KBM-7 (cell line): ENCODE data around the gene SLC16A3.

Source experiments
- DNase-seq: peaks from one replicate; pipeline ENCODE4 v3.0.0-alpha.2; 2015
- in situ Hi-C: fragments of 300-500 bp; cut with MboI; formaldehyde crosslinking; loops from 2 replicates; pipeline ENCODE4 v1.14.3; 2020; ENCODE audit warnings: low sequenced_read_pairs, low pct_unique_long_range_greater_than_20kb, mixed read lengths

SLC16A3 gene

DNA sequence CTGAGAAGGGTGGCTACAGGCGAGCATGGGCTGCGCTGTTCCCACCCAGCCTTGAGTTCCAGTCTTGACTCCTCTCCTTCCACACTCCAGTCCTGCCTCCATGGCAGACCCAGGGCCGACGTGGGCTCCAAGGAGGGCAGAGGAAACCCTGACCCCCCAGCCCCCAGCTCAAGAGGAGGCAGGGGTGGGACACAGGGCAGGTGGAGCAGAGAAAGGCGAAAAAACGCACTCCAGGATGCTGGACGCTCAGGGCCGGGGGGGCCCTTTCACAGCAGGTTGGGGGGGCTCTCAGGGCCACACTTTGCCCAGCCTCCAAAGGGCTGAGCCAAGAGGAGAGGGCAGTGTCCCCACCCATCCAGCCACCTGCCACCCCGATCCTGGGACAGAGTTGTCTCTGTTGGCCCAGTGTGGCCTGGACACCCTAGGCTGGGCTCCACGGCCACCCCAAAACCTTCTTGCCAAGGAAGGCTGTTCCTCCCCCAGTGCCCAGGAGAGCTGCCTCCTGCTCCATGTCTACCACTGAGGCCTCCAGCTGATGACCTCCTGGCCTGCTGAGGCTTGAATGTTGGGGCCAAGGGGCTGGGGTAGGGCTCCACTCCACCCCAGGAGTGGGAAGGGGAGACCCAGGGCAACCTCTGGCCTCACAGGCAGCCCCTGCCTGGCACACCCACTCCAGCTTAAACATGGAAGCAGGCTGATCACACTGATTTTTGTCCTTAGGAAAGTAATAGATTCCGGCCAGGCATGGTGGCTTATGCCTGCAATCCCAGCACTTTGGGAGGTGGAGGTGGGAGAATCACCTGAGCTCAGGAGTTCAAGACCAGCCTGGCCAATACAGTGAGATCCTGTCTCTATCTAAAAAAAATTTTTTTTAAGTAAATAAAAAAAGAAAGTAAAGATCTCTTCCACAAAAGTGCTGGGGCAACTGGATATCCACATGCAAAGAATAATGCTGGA lies 8.8 kb upstream of the SLC16A3 start:
- DNase-seq: no peak
- in situ Hi-C loops: no loop called here

GRCh38 chr17:82221341-82221902 lies 7.4 kb upstream of the SLC16A3 start:
- in situ Hi-C loops: no loop called here
- no peak for DNase-seq

GRCh38 chr17:82222816-82223215 lies 6.0 kb upstream of the SLC16A3 start:
- DNase-seq: no peak
- in situ Hi-C loops: no loop called here

DNA sequence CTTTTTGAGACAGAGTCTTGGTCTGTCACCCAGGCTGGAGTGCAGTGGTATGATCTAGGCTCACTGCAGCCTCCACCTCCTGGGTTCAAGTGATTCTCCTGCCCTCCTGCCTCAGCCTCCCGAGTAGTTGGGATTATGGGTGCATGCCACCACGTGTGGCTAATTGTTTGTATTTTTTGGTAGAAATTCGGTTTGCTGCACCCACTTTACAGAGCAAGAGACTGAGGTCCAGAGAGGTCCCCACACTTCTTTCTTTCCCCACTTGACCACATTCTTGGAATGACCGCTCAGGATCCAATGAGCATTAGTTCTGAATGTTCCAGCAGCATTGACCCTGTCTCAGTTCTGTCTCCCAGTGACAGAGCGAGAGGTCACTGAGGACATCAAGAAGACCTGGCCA lies 5.3 kb upstream of the SLC16A3 start:
- in situ Hi-C loops: no loop called here

DNA sequence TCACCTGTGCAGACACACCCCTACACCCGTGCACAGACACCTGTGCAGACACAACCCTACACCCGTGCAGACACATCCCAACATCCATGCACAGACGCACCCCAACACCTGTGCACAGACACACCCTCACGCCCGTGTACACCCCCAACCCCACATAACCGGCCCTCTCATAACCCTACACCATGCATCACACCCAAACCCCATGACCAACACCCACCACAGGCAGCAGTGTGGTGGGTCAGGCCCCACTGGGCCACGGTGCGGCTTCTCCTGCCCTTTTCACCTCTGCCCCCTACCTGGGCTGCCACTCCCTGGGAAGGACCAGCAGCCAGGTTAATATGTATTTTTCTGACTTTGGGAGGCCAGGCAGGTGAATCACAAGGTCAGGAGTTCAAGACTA lies 4.2 kb upstream of the SLC16A3 start:
- in situ Hi-C loops: no loop called here
- DNase-seq: no peak

More for the DNA sequence above, 5.3 kb upstream of the SLC16A3 start:
- no peak for DNase-seq

DNA sequence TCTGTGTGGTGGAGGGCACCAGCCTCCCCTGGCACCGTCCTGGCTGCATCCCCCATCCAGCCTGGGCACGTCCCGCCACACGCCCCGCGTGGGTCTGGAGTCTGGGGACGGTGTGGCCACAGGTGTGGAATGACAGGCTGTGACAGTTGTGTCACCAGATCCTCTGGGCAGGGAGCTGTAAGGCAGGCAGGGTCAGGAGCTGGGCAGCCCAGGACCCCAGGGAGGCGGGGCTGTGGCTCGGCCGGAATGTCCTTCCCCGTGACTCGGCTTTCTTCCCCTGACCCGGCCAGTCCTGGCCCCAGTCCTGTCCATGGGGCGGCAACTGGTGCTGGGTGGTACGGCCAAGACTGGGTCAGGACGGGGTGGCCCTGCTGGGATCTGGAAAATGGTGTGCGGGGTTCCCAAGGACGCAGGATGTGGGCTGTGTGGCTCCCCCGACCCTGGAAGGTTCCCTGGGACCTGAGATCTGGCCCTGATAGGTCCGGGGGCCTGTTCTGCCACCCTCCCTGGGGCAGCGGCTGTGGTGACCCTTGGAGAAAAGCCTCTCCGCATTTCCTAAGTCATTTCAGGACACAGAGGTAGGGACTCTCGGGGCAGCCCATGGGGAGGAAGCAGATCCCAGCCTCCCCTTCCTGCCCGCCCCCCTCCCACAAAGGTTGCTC lies 3.3 kb upstream of the SLC16A3 start:
- no peak for DNase-seq
- in situ Hi-C loops: no loop called here

- DNase-seq: no peak
- in situ Hi-C loops: no loop called here
Measured at GRCh38 chr17:82226146-82226808, 2.6 kb upstream of the SLC16A3 start.

GRCh38 chr17:82226809-82227628 lies 1.8 kb upstream of the SLC16A3 start:
- in situ Hi-C loops: no loop called here
- no peak for DNase-seq

DNA sequence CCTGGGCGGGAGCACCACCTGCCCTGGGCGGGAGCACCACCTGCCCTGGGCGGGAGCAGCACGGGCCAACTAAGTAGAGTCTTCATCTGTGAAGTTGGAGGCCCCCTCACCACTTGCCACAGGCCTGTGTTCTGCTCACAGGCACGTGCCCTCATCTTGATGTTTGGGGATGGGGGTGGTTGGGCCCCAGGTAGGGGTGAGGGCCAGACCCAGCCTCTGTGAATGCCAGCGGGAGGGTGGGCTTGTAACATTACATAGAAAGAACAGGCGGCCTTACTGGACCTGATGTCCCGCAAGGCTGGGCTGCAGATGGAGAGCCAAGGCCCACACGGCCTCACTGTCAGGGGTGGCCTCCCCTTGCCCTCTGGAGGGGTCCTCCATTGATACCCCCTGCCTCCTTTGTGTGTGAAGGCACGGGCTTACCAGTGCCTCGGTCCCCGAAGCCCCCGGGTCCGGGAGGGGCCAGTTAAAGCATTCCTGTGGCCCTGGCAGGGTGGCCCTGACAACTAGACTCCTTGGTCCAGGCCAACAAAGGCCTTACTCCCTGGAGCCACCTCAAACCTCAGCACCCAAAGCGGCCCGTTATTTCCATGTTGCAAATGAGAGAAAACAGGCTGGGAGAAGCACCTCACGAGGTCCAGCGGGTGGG lies 1.1 kb upstream of the SLC16A3 start:
- no peak for DNase-seq
- in situ Hi-C loops: no loop called here

DNA sequence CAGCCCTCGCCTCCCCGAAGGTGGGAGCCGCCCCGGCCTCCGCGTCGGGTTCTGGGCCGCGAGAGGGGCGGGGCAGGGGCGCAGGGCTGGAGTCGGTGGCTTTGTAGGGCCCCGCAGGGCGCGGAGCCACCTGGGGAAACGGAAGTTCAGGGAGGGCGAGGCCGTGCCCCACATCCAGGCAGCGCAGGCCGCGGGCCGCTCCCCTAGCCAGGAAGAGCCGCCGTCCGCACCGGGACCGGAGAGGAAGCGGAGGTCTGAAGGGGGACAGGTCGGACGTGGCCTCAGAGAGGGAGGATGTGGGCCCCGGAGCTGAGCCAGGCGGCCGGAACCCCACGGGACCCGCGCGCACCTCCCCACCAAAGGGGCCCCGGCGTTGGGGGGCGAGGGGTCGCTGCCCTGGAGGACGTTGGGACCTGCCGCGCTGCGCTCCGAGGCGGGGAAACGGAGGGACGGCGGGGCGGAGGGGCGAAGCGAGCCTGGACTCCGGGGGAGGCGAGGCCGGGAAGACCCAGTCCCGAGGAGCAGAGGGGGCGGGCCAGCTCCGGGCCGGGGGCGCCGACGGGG lies 482 bp upstream of the SLC16A3 start:
- in situ Hi-C loops: no loop called here
- peak; percentile 73 for DNase-seq

GRCh38 chr17:82229698-82230608 lies 1.1 kb downstream of the SLC16A3 start:
- in situ Hi-C loops: no loop called here
- DNase-seq: peak; percentile 43

DNA sequence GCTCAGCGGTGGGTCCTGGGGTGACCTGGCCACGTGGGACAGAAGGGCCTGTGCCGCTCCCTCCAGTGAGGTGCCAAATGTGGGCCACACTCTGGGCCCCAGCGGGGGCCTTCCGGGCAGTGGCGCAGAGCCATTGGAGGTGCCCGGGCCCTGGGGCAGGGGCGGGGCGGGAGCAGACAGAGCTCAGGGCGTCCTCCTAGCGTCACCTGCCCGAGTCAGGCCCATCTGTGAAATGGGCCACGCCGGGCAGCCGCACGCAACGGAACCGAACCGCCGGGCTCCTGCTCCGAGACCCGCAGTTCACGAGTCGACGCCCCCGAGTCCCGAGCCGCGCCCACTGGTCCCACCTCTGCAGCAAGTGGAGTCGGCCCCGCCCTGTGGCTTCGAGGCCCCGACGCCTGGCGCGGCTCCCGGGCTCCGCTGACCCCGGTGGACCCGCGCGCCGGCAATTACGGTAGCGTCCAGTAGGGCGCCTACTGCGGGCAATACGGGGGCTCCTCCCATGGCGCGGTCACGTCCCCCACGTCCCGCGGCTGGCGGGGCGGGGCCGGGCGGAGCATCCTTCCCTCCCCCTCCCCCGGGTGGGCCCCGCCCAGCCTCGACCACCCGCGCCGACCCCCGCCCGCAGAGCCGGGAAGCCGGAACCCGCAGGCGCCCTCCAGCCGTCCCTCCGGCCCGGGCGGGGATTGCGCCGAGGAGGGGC lies 1.9 kb downstream of the SLC16A3 start:
- DNase-seq: peak; percentile 76
- in situ Hi-C loops: no loop called here

DNA sequence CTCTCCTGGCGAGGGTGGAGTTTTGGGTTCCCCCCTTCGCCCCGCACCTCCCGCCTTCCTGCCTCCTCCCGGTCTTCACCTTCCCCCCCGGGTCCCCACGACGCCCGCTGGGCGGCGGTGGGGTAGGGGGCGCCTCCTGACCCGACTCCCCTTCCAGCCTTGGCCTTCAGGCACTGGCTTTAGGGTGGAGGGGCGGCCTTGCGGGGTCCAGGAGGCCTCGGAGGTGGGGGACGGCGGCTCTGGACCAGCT lies 2.4 kb downstream of the SLC16A3 start:
- in situ Hi-C loops: no loop called here
- no peak for DNase-seq

DNA sequence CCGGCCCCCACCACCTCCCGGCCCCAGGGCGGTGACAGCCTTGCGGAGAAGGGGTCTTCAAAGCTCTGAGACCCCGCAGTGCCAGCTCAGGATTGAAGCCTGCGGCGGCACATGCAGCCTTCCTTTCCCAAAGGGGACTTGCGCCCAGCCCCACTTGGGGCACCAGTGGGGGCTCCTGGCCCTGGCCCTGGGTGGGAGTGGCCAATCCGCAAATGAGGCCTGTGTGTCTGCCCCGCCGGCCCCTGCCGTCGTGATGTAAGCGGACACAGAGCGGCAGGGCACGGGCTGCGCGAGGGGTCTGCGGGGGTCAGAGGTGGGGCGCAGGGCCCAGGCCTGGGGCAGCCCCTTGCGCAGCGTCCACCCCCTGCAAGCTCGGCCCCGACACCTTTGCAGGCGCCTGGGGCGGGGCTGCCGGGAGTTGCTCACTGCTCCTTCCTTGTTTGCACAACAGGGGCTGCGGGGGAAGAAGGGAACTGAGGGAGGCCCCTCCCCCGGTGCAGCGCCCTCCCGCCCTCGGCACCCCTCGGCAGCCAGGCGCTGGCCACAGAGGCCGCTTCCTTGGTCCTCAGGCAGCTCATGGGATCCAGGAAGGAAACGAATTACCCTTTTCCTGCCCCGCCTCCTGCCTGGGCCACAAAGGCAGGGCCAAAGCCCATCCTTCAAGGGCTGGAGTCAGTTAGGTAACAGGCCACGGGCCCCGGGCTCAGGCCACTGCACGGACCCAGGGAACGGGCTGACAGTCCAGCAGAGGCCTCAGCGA lies 2.9 kb downstream of the SLC16A3 start:
- DNase-seq: peak; percentile 90

GRCh38 chr17:82232322-82232820 lies 3.5 kb downstream of the SLC16A3 start:
- DNase-seq: no peak
- in situ Hi-C loops: no loop called here

More for the DNA sequence above, 2.9 kb downstream of the SLC16A3 start:
- in situ Hi-C loops: no loop called here
